ENCODE measurements around the gene ANO5.
"Not testable (repeated sequence)": the region's sequence is repeated elsewhere in the genome, so short reads cannot be mapped to it uniquely, and the experiment has no call there.

Gene ANO5

GRCh38 chr11:22199243-22199642 lies 6.4 kb downstream of the ANO5 start:
- no peak for DNase-seq

DNA sequence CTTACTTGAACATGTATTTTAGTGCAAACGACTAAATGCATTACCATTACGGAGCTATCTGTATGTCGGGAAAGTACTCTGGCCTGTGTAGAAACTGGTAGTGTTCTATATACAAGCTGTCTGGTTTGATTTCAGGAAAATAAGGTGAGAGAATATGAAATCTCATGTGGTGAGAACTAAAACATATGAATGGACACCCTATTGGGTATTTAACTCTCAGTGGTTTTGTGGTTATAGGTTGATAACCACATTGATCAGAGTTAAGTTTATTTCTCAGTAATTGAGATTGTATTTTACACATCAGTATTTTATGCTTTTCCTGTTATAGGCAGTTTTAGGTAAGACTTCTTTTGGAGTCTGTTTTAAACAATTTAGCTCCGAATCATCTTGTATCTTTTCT lies 10.4 kb downstream of the ANO5 start:
- no peak for DNase-seq

- DNase-seq = no peak
These were observed 14.3 kb downstream of the ANO5 start for GRCh38 chr11:22207162-22207561.

- DNase-seq = no peak
These were observed 15.4 kb downstream of the ANO5 start for GRCh38 chr11:22208151-22208858.

GRCh38 chr11:22216940-22217339 lies 24.1 kb downstream of the ANO5 start:
- DNase-seq = no peak

- no peak for DNase-seq
These were observed 28.3 kb downstream of the ANO5 start for GRCh38 chr11:22221143-22221542.

DNA sequence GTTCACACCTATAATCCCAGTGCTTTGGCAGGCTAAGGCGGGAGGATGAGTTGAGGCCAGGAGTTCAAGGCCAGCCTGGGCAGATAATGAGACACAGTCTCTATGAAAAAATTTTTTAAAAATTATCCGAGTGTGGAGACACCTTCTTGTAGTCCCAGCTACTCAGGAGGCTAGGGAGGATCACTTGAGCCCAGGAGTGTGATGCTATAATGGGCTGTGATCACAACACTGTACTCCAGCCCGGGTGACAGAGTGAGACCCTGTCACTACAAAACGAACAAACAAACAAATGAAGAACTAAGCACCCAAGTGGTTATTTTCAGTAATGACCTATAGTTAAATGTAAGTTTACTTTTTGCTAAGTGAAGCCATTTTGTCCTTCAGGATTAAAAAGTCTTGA lies 32.3 kb downstream of the ANO5 start:
- no peak for DNase-seq

GRCh38 chr11:22234743-22235142 lies 41.9 kb downstream of the ANO5 start:
- no peak for DNase-seq

DNA sequence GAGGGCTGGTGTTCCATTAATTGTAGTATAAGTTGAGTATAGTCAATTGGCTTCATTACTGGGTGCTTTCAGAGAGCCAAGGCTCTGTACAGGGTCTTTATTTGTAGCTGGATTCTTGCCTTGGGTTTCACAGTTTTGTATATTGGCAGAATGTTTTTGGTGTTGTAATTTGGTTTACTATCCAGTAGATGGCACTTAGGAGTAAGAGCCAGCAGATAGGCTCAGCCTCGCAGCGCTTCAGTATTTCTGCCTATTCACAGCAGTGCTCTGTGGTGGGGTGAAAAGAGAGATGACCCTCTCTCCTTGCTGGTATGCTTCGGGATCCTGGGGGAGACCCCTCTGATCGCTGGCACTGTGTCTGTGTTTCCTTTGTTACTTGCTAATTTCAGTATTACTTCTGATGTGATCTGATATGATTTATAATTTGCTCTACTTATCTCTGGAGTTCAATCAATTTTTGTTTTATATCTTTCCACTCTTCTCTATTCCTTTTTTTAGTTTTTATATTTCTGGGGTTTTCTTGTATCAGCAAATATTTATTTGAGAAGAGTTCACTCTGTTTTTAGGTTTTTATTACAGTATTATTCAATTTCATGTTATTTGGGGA lies 52.2 kb downstream of the ANO5 start:
- DNase-seq = peak in 1 of 2 donors; percentile 0

- DNase-seq = no peak
These were observed 54.1 kb downstream of the ANO5 start for GRCh38 chr11:22246992-22247391.

GRCh38 chr11:22249871-22250270 lies 57.0 kb downstream of the ANO5 start:
- no peak for DNase-seq

DNA sequence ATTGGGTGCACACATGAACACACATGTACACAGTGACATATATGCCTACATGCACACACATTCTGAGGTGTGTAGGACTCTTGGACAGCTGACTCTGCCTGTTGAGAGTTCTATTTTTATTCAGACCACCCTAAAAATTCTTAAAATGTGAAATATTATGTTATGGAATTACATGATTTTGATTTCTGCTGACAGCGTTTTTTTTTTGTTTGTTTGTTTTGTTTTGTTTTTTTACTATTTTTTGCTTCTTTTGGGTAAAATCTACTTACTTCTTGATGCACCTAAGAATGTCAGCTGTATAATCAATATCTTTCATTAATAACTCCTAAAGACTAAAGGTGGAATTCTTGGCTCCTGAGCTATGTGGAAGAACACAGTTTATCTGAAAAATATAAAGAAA lies 64.0 kb downstream of the ANO5 start:
- no peak for DNase-seq

- no peak for DNase-seq
These were observed 70.7 kb downstream of the ANO5 start for GRCh38 chr11:22263613-22264012.

- DNase-seq = not testable (repeated sequence)
These were observed 76.2 kb downstream of the ANO5 start for GRCh38 chr11:22268983-22269624.

DNA sequence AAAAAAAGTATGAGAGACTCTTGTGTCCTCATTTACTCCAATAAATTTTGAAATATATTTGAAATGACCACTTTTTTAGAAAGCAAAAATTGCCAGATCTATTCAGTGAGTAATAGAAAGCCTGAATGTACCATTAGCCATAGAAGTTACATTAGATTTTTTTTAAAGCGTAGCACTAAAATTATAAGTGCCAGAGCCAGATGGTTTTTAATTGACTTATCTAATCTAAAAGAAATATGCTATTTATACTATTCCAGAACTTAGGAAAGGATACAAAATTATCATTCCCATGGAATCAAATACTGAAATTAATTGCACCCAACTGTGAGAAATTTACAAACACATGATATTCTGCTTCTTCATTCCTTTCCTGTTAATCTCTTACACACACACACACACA lies 80.9 kb downstream of the ANO5 start:
- no peak for DNase-seq

DNA sequence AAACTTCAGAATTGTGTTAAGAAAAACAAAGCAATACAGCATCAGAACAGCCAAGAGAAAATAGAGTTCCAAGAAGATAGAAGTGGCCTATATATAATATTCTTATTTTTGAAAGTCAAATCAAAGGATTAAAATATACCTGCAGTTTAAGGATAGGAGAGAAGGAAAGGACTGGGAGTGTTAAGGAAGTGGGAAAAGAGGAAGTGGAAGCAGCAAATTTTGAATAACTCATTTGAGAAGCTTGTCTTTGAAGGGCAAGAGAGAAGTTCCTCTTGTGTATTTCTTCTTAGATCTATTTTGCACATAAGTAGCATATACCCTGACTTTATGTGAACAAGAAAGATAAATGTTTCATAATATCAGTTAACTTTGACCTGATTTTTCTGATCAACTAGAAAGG lies 82.7 kb downstream of the ANO5 start:
- no peak for DNase-seq

DNA sequence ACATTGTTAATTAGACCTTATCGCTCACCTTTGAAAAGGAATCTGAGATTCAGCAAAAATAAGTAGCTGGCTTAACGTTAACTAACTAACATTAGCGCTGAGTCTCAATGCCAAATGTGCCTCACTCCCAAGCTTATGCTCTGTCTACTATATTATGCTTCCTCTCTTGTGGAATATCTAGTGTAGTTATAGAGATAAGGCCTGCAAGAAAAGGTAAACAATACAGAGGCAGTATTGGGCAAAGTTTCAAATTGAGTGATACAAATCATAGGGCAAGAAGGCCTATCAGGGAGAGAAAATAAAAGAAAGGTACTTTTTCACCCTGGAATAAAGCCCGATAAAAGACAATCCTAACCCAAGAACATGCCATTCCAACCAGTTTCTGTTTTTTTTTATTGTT lies 83.7 kb downstream of the ANO5 start:
- no peak for DNase-seq

DNA sequence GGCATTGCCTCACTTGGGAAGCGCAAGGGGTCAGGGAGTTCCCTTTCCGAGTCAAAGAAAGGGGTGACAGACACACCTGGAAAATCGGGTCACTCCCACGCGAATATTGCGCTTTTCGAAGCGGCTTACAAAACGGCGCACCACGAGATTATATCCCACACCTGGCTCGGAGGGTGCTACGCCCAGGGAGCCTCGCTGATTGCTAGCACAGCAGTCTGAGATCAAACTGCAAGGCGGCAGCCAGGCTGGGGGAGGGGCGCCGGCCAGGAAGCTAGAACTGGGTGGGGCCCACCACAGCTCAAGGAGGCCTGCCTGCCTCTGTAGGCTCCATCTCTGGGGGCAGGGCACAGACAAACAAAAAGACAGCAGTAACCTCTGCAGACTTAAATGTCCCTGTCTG lies 92.1 kb downstream of the ANO5 start:
- not testable (repeated sequence) for DNase-seq

DNA sequence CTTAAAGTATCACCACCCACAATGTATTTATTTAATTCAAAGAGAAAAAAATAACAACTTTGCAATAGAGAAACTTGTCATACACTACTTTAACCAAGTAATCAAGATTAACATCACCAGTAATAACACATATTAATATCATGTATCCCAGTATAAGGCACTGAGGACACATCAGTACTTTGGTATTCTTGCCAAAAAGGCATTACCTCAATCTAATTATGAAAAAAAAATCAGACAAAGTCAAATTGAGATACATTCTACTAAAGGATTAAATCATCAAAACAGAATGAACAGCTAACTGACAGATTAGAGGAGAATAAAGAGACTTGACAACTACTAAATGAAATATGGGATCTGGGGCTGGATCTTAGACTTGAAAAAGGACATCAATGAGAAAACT lies 109.5 kb downstream of the ANO5 start:
- DNase-seq = no peak

DNA sequence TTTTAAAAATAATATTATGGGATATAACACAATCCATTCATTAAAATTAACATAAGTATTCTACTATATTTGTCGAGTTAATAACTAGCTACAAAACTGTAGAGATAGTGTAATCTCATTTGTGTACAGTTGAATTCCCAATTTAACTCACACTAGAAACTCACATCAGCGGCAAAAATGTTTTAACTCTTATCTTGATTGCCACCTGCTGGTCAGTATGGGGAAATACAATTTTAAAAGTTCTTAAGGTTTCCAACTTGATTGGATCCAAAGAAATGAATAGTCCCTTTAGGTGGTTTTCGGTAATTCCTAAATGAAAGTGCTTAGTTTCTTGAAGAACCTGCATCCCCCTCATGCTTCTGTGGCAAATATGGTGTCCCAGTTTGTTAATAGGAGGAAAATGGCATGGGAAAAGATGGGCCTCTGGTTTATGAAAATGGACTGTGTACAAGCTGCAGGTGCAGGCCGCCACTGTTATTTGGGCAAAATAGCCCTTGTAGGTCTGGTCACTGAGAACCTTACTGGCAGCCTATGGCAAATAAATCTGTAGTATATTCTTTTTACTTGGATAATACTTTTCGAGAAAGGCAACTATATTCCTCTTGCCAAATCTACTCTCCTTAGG lies 111.6 kb downstream of the ANO5 start:
- no peak for DNase-seq

DNA sequence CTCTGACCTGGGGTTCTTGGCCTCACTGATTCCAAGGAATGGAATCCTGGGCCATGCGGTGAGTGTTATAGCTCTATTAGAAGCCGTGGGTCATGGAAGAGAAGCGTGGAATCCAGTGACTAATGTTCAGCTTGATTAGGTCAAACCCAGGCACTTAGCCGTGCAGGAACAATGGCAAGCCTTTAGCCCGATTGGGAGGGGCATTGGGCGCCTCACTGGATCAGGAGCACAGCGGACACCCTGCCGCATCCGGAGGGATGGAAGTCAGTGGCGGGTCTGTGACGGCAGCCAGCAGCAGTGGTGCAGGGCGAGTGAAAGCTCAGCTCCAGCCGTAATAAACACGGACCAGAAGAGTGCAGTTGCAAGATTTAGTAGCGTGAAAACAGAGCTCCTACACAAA lies 124.8 kb downstream of the ANO5 start:
- DNase-seq = no peak

GRCh38 chr11:22331771-22332170 lies 138.9 kb downstream of the ANO5 start:
- DNase-seq = no peak

Measured in stimulated activated CD4-positive, alpha-beta T cell treated with anti-CD3 and anti-CD28 coated beads, Interleukin-2, amount 100 ng/mL, for 48 hours (primary cell).